Subcutaneous adipose tissue (tissue), 4 donors: ENCODE measurements around the gene MMP12. TPM values are rescaled to one million over a fixed set of nuclear protein-coding genes. Genes with fewer than 3 reads are reported as not detected.

Experiments used
- CTCF ChIP-seq: fragments of 450-650 bp; IDR thresholded peaks from one replicate; pipeline ENCODE4 v1.5.1; 2016; ENCODE audit warnings: low read depth, mild to moderate bottlenecking, control low read depth, antibody characterized with exemption, moderate library complexity
- total RNA-seq, 4 donors: library from RNA; depleted of rRNA; stranded (reverse); fragments of >200 nt; gene quantifications; one replicate each; pipeline ENCODE4 v1.1.0, GENCODE V29; 2016

MMP12 gene
- total RNA-seq, 4 donors from 2014 or later: 17.0 TPM; not detected in 3

DNA sequence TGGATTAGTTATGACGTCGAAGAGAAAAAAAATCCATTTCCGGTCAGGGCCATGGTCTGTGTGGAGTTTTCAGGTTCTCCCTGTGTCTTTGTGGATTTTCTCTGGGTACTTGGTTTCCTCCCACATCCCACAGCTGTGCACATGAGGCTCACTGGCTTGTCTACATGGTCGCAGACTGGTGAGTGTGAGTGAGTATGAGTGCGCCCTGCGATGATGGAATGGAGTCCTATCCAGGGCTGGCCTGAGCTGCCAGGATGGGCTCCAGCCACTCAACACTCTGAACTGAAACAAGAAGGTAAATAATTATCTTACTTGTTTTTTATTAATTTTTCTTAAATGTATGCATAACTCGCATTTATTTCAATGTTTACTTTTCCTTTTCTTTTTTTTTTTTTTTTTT is 42.2 kb downstream of the MMP12 start:
- no peak for TF ChIP-seq CTCF

GRCh38 chr11:102831489-102832440 is 43.0 kb downstream of the MMP12 start:
- TF ChIP-seq CTCF: no peak

DNA sequence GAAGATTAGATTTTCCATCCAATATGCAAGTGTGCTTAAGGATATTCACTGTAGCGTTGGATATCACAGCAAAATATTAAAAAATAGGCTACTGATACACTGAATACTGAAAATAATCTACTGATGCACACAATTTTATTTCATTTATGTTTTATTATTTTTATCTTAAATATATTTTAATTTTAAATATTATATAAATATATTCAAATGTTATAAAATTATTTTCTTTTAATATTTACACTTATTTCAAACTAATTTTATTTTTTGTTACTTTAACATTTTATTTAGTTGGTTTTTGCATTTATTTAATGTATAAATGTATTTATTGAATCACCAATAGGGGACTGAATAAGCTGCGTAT is 43.7 kb downstream of the MMP12 start:
- no peak for TF ChIP-seq CTCF

- TF ChIP-seq CTCF: no peak
Observed at GRCh38 chr11:102830001-102830727, 44.6 kb downstream of the MMP12 start.

DNA sequence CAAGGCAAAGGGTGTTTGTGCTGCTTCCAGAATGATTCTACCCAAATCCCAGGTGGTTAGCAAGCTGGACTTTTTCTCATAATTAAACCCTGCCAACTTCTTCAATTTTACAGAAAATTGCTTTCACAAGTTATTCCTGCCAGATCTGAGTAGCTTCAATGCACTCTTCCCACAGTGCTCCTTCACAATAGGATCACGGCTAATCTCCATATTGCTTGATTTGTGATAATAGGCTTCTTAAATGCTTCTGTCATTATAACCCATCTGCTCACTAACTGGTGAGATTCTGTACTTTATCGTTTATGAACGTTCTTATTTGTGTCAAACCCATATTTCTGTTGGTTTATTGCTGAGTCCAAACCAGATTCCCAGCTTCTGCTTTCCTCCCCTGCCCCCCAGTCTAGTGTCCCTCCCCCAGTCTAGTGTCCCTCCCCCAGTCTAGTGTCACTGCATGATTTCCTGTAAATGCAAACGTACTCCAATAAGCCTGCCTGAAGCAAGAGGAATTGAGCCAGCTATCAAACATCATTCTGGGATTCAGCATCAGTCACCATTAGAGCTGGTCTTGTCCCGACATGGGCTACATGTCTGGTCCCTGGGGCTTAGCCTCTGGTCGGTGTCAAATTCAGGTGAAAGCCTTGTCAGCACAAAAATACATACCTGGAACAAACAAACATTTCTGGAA is 45.3 kb downstream of the MMP12 start:
- no peak for TF ChIP-seq CTCF

- no peak for TF ChIP-seq CTCF
Observed at GRCh38 chr11:102824556-102824955, 50.2 kb downstream of the MMP12 start.

- no peak for TF ChIP-seq CTCF
Observed at GRCh38 chr11:102819491-102819890, 55.3 kb downstream of the MMP12 start.
